Glutamatergic neuron (in vitro differentiated cells): ENCODE results near the gene SMPDL3B. TPM values are rescaled to one million over a fixed set of nuclear protein-coding genes. Genes with fewer than 3 reads are reported as not detected.

Experiments used
- DNase-seq: peaks from one replicate; pipeline ENCODE4 v3.0.0; 2022
- H3K27ac Mint-ChIP-seq: one replicate; pipeline ENCODE4 v1.8.0; 2020; ENCODE audit warnings: mild to moderate bottlenecking, mixed read lengths, inconsistent platforms; ENCODE audit not compliant: unreplicated experiment
- H3K27me3 Mint-ChIP-seq: one replicate; pipeline ENCODE4 v1.8.0; 2020; ENCODE audit warnings: mild to moderate bottlenecking, moderate library complexity, mixed read lengths, inconsistent platforms; ENCODE audit not compliant: unreplicated experiment
- H3K36me3 Mint-ChIP-seq: one replicate; pipeline ENCODE4 v1.8.0; 2020; ENCODE audit warnings: mild to moderate bottlenecking, mixed read lengths, inconsistent platforms; ENCODE audit not compliant: unreplicated experiment
- H3K4me1 Mint-ChIP-seq: one replicate; pipeline ENCODE4 v1.8.0; 2020; ENCODE audit warnings: mild to moderate bottlenecking, low read depth, mixed read lengths, inconsistent platforms; ENCODE audit not compliant: unreplicated experiment
- H3K4me3 Mint-ChIP-seq: one replicate; pipeline ENCODE4 v1.8.0; 2020; ENCODE audit warnings: mild to moderate bottlenecking, mixed read lengths, inconsistent platforms; ENCODE audit not compliant: unreplicated experiment
- H3K9me3 Mint-ChIP-seq: one replicate; pipeline ENCODE4 v1.8.0; 2020; ENCODE audit warnings: mild to moderate bottlenecking, moderate library complexity, mixed read lengths, inconsistent platforms; ENCODE audit not compliant: unreplicated experiment
- CTCF ChIP-seq: fragments of 200-600 bp; sonication (generic); IDR thresholded peaks from one replicate; pipeline ENCODE4 v1.5.0; 2021; ENCODE audit not compliant: partially characterized antibody, unreplicated experiment
- total RNA-seq: library from RNA; stranded (reverse); fragmentation: NEBNext Ultra II Directional; extraction: Animal tissue kit (Norgen Biotek cat#: 25700); gene quantifications from one replicate; pipeline ENCODE4 v1.2.1, GENCODE V29; 2021; ENCODE audit not compliant: unreplicated experiment

The SMPDL3B gene
- total RNA-seq, 1 donor from 2014 or later = not detected

- Mint-ChIP-seq H3K4me1 (peaks cover 6% of the 10 kb centered on the region), H3K4me3 (no peak overlapping the region), H3K27me3 (peaks cover 3% of the 10 kb centered on the region), H3K27ac (no peak overlapping the region), H3K9me3 (peaks cover 4% of the 10 kb centered on the region), H3K36me3 (no peaks in the 10 kb centered on the region)
- no peak for TF ChIP-seq CTCF
- DNase-seq = no peak
These were observed 3.6 kb upstream of the SMPDL3B start for GRCh38 chr1:27931184-27931583.

- Mint-ChIP-seq H3K27me3 (peaks cover 3% of the 10 kb centered on the region), H3K4me1 (peaks cover 6% of the 10 kb centered on the region), H3K9me3 (peaks cover 4% of the 10 kb centered on the region), H3K4me3 (no peak overlapping the region), H3K36me3 (no peaks in the 10 kb centered on the region), H3K27ac (no peak overlapping the region)
- no peak for DNase-seq
- no peak for TF ChIP-seq CTCF
These were observed 3.0 kb upstream of the SMPDL3B start for GRCh38 chr1:27931759-27932158.

- Mint-ChIP-seq H3K27me3 (peaks cover 3% of the 10 kb centered on the region), H3K27ac (no peak overlapping the region), H3K4me3 (peak overlapping the region; percentile 9), H3K4me1 (peaks cover 6% of the 10 kb centered on the region), H3K36me3 (no peaks in the 10 kb centered on the region), H3K9me3 (peaks cover 4% of the 10 kb centered on the region)
- DNase-seq = no peak
- no peak for TF ChIP-seq CTCF
These were observed 921 bp downstream of the SMPDL3B start for GRCh38 chr1:27935721-27936120.

- peaks cover 4% of the 10 kb centered on the region for H3K9me3 Mint-ChIP-seq
- peaks cover 3% of the 10 kb centered on the region for H3K27me3 Mint-ChIP-seq
- no peak overlapping the region for H3K4me3 Mint-ChIP-seq
- no peak for TF ChIP-seq CTCF
- H3K36me3 Mint-ChIP-seq = no peaks in the 10 kb centered on the region
- no peak for DNase-seq
- peaks cover 6% of the 10 kb centered on the region for H3K4me1 Mint-ChIP-seq
- no peak overlapping the region for H3K27ac Mint-ChIP-seq
These were observed 1.6 kb downstream of the SMPDL3B start for GRCh38 chr1:27936370-27936769.

GRCh38 chr1:27937524-27937836, 2.7 kb downstream of the SMPDL3B start:
- Mint-ChIP-seq H3K4me3 (no peak overlapping the region), H3K4me1 (peaks cover 6% of the 10 kb centered on the region), H3K9me3 (peaks cover under 1% of the 10 kb centered on the region)

More at GRCh38 chr1:27937524-27937836, 2.7 kb downstream of the SMPDL3B start:
- Mint-ChIP-seq H3K27me3 (peaks cover 3% of the 10 kb centered on the region), H3K27ac (no peak overlapping the region), H3K36me3 (no peaks in the 10 kb centered on the region)
- no peak for TF ChIP-seq CTCF
- no peak for DNase-seq
